Loucy (cell line): ENCODE measurements around the gene SOX14.

Experiments
- H2AFZ ChIP-seq: fragments of 200-600 bp; sonication (generic); 2 replicates; pipeline ENCODE4 v1.6.0; 2016; ENCODE audit warnings: antibody characterized with exemption, mild to moderate bottlenecking, low read length, moderate library complexity
- H3F3A ChIP-seq: fragments of 200-600 bp; 2 replicates; pipeline ENCODE4 v1.6.0; 2016; ENCODE audit warnings: antibody characterized with exemption, low read depth, mild to moderate bottlenecking
- H3K27me3 ChIP-seq: fragments of 200-600 bp; sonication (generic); 2 replicates; pipeline ENCODE4 v1.6.1; 2014; ENCODE audit warnings: low read length, mild to moderate bottlenecking; ENCODE audit not compliant: insufficient read depth, poor library complexity, severe bottlenecking
- H3K36me3 ChIP-seq: fragments of 200-600 bp; sonication (generic); 2 replicates; pipeline ENCODE4 v1.6.1; 2016; ENCODE audit warnings: low read length; ENCODE audit not compliant: insufficient read depth
- H3K4me1 ChIP-seq: fragments of 200-600 bp; sonication (generic); 2 replicates; pipeline ENCODE4 v1.5.1; 2014; ENCODE audit warnings: low read length, mild to moderate bottlenecking; ENCODE audit not compliant: insufficient read depth, poor library complexity, severe bottlenecking
- H3K4me2 ChIP-seq: fragments of 200-600 bp; sonication (generic); 2 replicates; pipeline ENCODE4 v1.6.0; 2014; ENCODE audit warnings: antibody characterized with exemption, low read length, low read depth, mild to moderate bottlenecking; ENCODE audit not compliant: poor library complexity, severe bottlenecking
- H3K4me3 ChIP-seq: fragments of 200-600 bp; sonication (generic); 2 replicates; pipeline ENCODE4 v1.5.1; 2014; ENCODE audit warnings: low read length, mild to moderate bottlenecking, mixed read lengths; ENCODE audit not compliant: poor library complexity, severe bottlenecking
- H3K79me2 ChIP-seq: fragments of 200-600 bp; sonication (generic); 2 replicates; pipeline ENCODE4 v1.6.1; 2014; ENCODE audit warnings: low read length; ENCODE audit not compliant: insufficient read depth
- H3K9ac ChIP-seq: fragments of 200-600 bp; sonication (generic); 2 replicates; pipeline ENCODE4 v1.6.0; 2014; ENCODE audit warnings: mild to moderate bottlenecking, low read depth, low read length, moderate library complexity; ENCODE audit not compliant: poor library complexity, severe bottlenecking
- H3K9me2 ChIP-seq: fragments of 200-600 bp; sonication (generic); replicated peaks from 2 replicates; pipeline ENCODE4 v1.6.1; 2016; ENCODE audit warnings: low read depth, low read length, mixed read lengths
- H3K9me3 ChIP-seq: fragments of 200-600 bp; sonication (generic); 2 replicates; pipeline ENCODE4 v1.6.1; 2014; ENCODE audit warnings: mild to moderate bottlenecking, antibody characterized with exemption, low read length, low read depth; ENCODE audit not compliant: insufficient read depth
- H4K20me1 ChIP-seq: fragments of 200-600 bp; sonication (generic); 2 replicates; pipeline ENCODE4 v1.6.0; 2014; ENCODE audit warnings: antibody characterized with exemption, low read length, mild to moderate bottlenecking; ENCODE audit not compliant: insufficient read depth, poor library complexity, severe bottlenecking
- CTCF ChIP-seq: fragments of 200-600 bp; sonication (generic); conservative IDR thresholded peaks from 2 replicates; pipeline ENCODE4 v1.5.1; 2014; ENCODE audit warnings: mild to moderate bottlenecking, antibody characterized with exemption, low read length
- EZH2phosphoT487 ChIP-seq: fragments of 200-600 bp; IDR thresholded peaks from 2 replicates; pipeline ENCODE4 v1.6.1; 2018; ENCODE audit warnings: antibody characterized with exemption, mild to moderate bottlenecking, moderate library complexity, borderline replicate concordance

SOX14 gene

GRCh38 chr3:137815251-137815650 is 51.1 kb downstream of the SOX14 start:
- TF ChIP-seq CTCF, result no peak
- TF ChIP-seq EZH2phosphoT487, result no peak
- no peak overlapping the region for H3K4me2 ChIP-seq
- H3F3A ChIP-seq, result no peaks in the 10 kb centered on the region
- no peaks in the 10 kb centered on the region for H3K79me2 ChIP-seq
- no peaks in the 10 kb centered on the region for H3K4me1 ChIP-seq
- H3K4me3 ChIP-seq, result no peak overlapping the region
- H3K36me3 ChIP-seq, result no peaks in the 10 kb centered on the region
- no peak overlapping the region for H3K9ac ChIP-seq
- no peaks in the 10 kb centered on the region for H3K27me3 ChIP-seq
- H2AFZ ChIP-seq, result no peak overlapping the region
- H3K9me2 ChIP-seq, result no peaks in the 10 kb centered on the region
- no peaks in the 10 kb centered on the region for H3K9me3 ChIP-seq
- no peaks in the 10 kb centered on the region for H4K20me1 ChIP-seq
